Immature natural killer cell (primary cell): ENCODE results near the gene MCTP1. TPM values are rescaled to one million over a fixed set of nuclear protein-coding genes. Genes with fewer than 3 reads are reported as not detected.

Experiments
- DNase-seq, 3 donors: peaks; one replicate each; pipeline ENCODE4 v3.0.0; 2022; ENCODE audit warnings: mixed read lengths in 1 of 3
- H3K27ac Mint-ChIP-seq, 6 donors: one replicate each; pipeline ENCODE4 v1.8.0; 2020; ENCODE audit warnings: mixed read lengths in 6 of 6, mild to moderate bottlenecking in 5 of 6, inconsistent platforms in 4 of 6, moderate library complexity in 3 of 6
- H3K27me3 Mint-ChIP-seq, 3 donors: one replicate each; pipeline ENCODE4 v1.8.0; 2020 to 2021; ENCODE audit warnings: low read depth in 3 of 3, mild to moderate bottlenecking in 3 of 3, mixed read lengths in 3 of 3, moderate library complexity in 3 of 3, inconsistent platforms in 1 of 3
- H3K36me3 Mint-ChIP-seq, 3 donors: one replicate each; pipeline ENCODE4 v1.8.0; 2020; ENCODE audit warnings: mixed read lengths in 3 of 3, inconsistent platforms in 2 of 3, mild to moderate bottlenecking in 2 of 3
- H3K4me1 Mint-ChIP-seq, 2 donors: one replicate each; pipeline ENCODE4 v1.8.0; 2020; ENCODE audit warnings: inconsistent platforms in 2 of 2, mild to moderate bottlenecking in 2 of 2, mixed read lengths in 2 of 2, moderate library complexity in 1 of 2
- H3K4me3 Mint-ChIP-seq, 5 donors: one replicate each; pipeline ENCODE4 v1.8.0; 2020; ENCODE audit warnings: mild to moderate bottlenecking in 5 of 5, mixed read lengths in 5 of 5, inconsistent platforms in 3 of 5, moderate library complexity in 3 of 5
- H3K9me3 Mint-ChIP-seq, 6 donors: one replicate each; pipeline ENCODE4 v1.8.0; 2020; ENCODE audit warnings: mild to moderate bottlenecking in 6 of 6, mixed read lengths in 6 of 6, inconsistent platforms in 4 of 6, moderate library complexity in 3 of 6
- polyA plus RNA-seq, 3 donors: library from polyadenylated mRNA; unstranded; fragments of 300-500 nt; fragmentation: Illumina TruSeq; gene quantifications; one replicate each; pipeline ENCODE4 v1.2.3, GENCODE V29; 2021

MCTP1 gene
- polyA plus RNA-seq, 3 donors from 2014 or later, result 1.4 to 2.1 (median 1.5) TPM

GRCh38 chr5:94777056-94777880, 507.6 kb downstream of the MCTP1 start:
- H3K4me3 Mint-ChIP-seq, result no peak overlapping the region
- H3K27me3 Mint-ChIP-seq, result peaks cover 0 to 13% (median 2%) of the 10 kb centered on the region in 3 donors
- H3K4me1 Mint-ChIP-seq, result no peaks in the 10 kb centered on the region
- no peak overlapping the region for H3K27ac Mint-ChIP-seq
- H3K36me3 Mint-ChIP-seq, result no peaks in the 10 kb centered on the region
- no peaks in the 10 kb centered on the region for H3K9me3 Mint-ChIP-seq
- DNase-seq, result no peak

- Mint-ChIP-seq H3K36me3 (no peaks in the 10 kb centered on the region), H3K9me3 (no peaks in the 10 kb centered on the region), H3K27ac (no peak overlapping the region), H3K4me3 (no peak overlapping the region), H3K4me1 (no peaks in the 10 kb centered on the region), H3K27me3 (peaks cover 0 to 13% (median 2%) of the 10 kb centered on the region in 3 donors)
- DNase-seq, result no peak
These were observed 508.7 kb downstream of the MCTP1 start for GRCh38 chr5:94776167-94776566.

- no peak overlapping the region for H3K4me3 Mint-ChIP-seq
- H3K27me3 Mint-ChIP-seq, result peaks cover 0 to 13% (median 7%) of the 10 kb centered on the region in 3 donors
- no peaks in the 10 kb centered on the region for H3K4me1 Mint-ChIP-seq
- no peaks in the 10 kb centered on the region for H3K36me3 Mint-ChIP-seq
- no peak for DNase-seq
- no peak overlapping the region for H3K27ac Mint-ChIP-seq
- H3K9me3 Mint-ChIP-seq, result no peaks in the 10 kb centered on the region
These were observed 509.8 kb downstream of the MCTP1 start for GRCh38 chr5:94775088-94775487.

- peaks cover 0 to 5% (median 0%) of the 10 kb centered on the region in 6 donors for H3K9me3 Mint-ChIP-seq
- no peak for DNase-seq
- no peaks in the 10 kb centered on the region for H3K4me1 Mint-ChIP-seq
- no peak overlapping the region for H3K27ac Mint-ChIP-seq
- no peak overlapping the region for H3K4me3 Mint-ChIP-seq
- peaks cover 0 to 10% (median 7%) of the 10 kb centered on the region in 3 donors for H3K27me3 Mint-ChIP-seq
- H3K36me3 Mint-ChIP-seq, result no peaks in the 10 kb centered on the region
These were observed 513.2 kb downstream of the MCTP1 start for GRCh38 chr5:94771742-94772141.

GRCh38 chr5:94769996-94770395, 514.9 kb downstream of the MCTP1 start:
- Mint-ChIP-seq H3K4me3 (no peak overlapping the region), H3K9me3 (peaks cover 0 to 8% (median 0%) of the 10 kb centered on the region in 6 donors), H3K36me3 (no peaks in the 10 kb centered on the region), H3K4me1 (no peaks in the 10 kb centered on the region), H3K27me3 (peaks cover 0 to 11% (median 8%) of the 10 kb centered on the region in 3 donors), H3K27ac (no peak overlapping the region)
- DNase-seq, result no peak

GRCh38 chr5:94761786-94762185, 523.1 kb downstream of the MCTP1 start:
- no peaks in the 10 kb centered on the region for H3K4me1 Mint-ChIP-seq
- H3K9me3 Mint-ChIP-seq, result peaks cover 0 to 6% (median 0%) of the 10 kb centered on the region in 6 donors

GRCh38 chr5:94761055-94761454, 523.8 kb downstream of the MCTP1 start:
- Mint-ChIP-seq H3K4me3 (no peak overlapping the region), H3K9me3 (peaks cover 0 to 4% (median 0%) of the 10 kb centered on the region in 6 donors), H3K27me3 (peaks cover 0 to 7% (median 5%) of the 10 kb centered on the region in 3 donors), H3K27ac (no peak overlapping the region), H3K4me1 (no peaks in the 10 kb centered on the region), H3K36me3 (no peaks in the 10 kb centered on the region)
- DNase-seq, result no peak

More at GRCh38 chr5:94761786-94762185, 523.1 kb downstream of the MCTP1 start:
- no peak overlapping the region for H3K27ac Mint-ChIP-seq
- H3K36me3 Mint-ChIP-seq, result no peaks in the 10 kb centered on the region
- H3K4me3 Mint-ChIP-seq, result no peak overlapping the region
- peaks cover 0 to 7% (median 5%) of the 10 kb centered on the region in 3 donors for H3K27me3 Mint-ChIP-seq
- no peak for DNase-seq

- peaks cover 0 to 3% (median 2%) of the 10 kb centered on the region in 3 donors for H3K27me3 Mint-ChIP-seq
- no peaks in the 10 kb centered on the region for H3K36me3 Mint-ChIP-seq
- no peak overlapping the region for H3K27ac Mint-ChIP-seq
- H3K4me3 Mint-ChIP-seq, result no peak overlapping the region
- DNase-seq, result no peak
- H3K9me3 Mint-ChIP-seq, result peaks cover 0 to 2% (median 0%) of the 10 kb centered on the region in 6 donors
- no peaks in the 10 kb centered on the region for H3K4me1 Mint-ChIP-seq
These were observed 524.9 kb downstream of the MCTP1 start for GRCh38 chr5:94759961-94760360.

- Mint-ChIP-seq H3K27me3 (peaks cover 0 to 3% (median 2%) of the 10 kb centered on the region in 3 donors), H3K36me3 (no peaks in the 10 kb centered on the region)
These were observed 525.9 kb downstream of the MCTP1 start for GRCh38 chr5:94759022-94759421.

GRCh38 chr5:94754824-94755223, 530.1 kb downstream of the MCTP1 start:
- no peak overlapping the region for H3K4me3 Mint-ChIP-seq
- H3K9me3 Mint-ChIP-seq, result no peaks in the 10 kb centered on the region
- no peaks in the 10 kb centered on the region for H3K36me3 Mint-ChIP-seq
- no peaks in the 10 kb centered on the region for H3K4me1 Mint-ChIP-seq
- peaks cover 0 to 3% (median 0%) of the 10 kb centered on the region in 3 donors for H3K27me3 Mint-ChIP-seq
- DNase-seq, result no peak
- no peak overlapping the region for H3K27ac Mint-ChIP-seq

More at GRCh38 chr5:94759022-94759421, 525.9 kb downstream of the MCTP1 start:
- Mint-ChIP-seq H3K27ac (no peak overlapping the region), H3K4me3 (no peak overlapping the region), H3K9me3 (no peaks in the 10 kb centered on the region), H3K4me1 (no peaks in the 10 kb centered on the region)
- DNase-seq, result no peak

GRCh38 chr5:94751460-94751859, 533.4 kb downstream of the MCTP1 start:
- no peaks in the 10 kb centered on the region for H3K9me3 Mint-ChIP-seq
- DNase-seq, result no peak
- H3K4me1 Mint-ChIP-seq, result no peaks in the 10 kb centered on the region
- H3K27ac Mint-ChIP-seq, result no peak overlapping the region
- H3K27me3 Mint-ChIP-seq, result no peaks in the 10 kb centered on the region
- H3K4me3 Mint-ChIP-seq, result no peak overlapping the region
- no peaks in the 10 kb centered on the region for H3K36me3 Mint-ChIP-seq

GRCh38 chr5:94750681-94751080, 534.2 kb downstream of the MCTP1 start:
- no peaks in the 10 kb centered on the region for H3K36me3 Mint-ChIP-seq

GRCh38 chr5:94749042-94749441, 535.9 kb downstream of the MCTP1 start:
- Mint-ChIP-seq H3K36me3 (no peaks in the 10 kb centered on the region), H3K4me1 (no peaks in the 10 kb centered on the region)

More at GRCh38 chr5:94750681-94751080, 534.2 kb downstream of the MCTP1 start:
- H3K27me3 Mint-ChIP-seq, result no peaks in the 10 kb centered on the region
- DNase-seq, result no peak
- no peaks in the 10 kb centered on the region for H3K4me1 Mint-ChIP-seq
- no peak overlapping the region for H3K27ac Mint-ChIP-seq
- H3K4me3 Mint-ChIP-seq, result no peak overlapping the region
- no peaks in the 10 kb centered on the region for H3K9me3 Mint-ChIP-seq

GRCh38 chr5:94748212-94748611, 536.7 kb downstream of the MCTP1 start:
- Mint-ChIP-seq H3K27ac (no peak overlapping the region), H3K9me3 (no peaks in the 10 kb centered on the region), H3K27me3 (peaks cover 0 to 2% (median 2%) of the 10 kb centered on the region in 3 donors), H3K36me3 (no peaks in the 10 kb centered on the region), H3K4me3 (no peak overlapping the region), H3K4me1 (no peaks in the 10 kb centered on the region)
- no peak for DNase-seq

More at GRCh38 chr5:94749042-94749441, 535.9 kb downstream of the MCTP1 start:
- Mint-ChIP-seq H3K4me3 (no peak overlapping the region), H3K27ac (no peak overlapping the region), H3K9me3 (no peaks in the 10 kb centered on the region), H3K27me3 (peaks cover 0 to 2% (median 1%) of the 10 kb centered on the region in 3 donors)
- DNase-seq, result no peak
